Stimulated activated naive CD8-positive, alpha-beta T cell treated with anti-CD3 and anti-CD28 coated beads, Interleukin-15, amount 100 ng/mL, for 72 hours (primary cell): ENCODE data around the gene ZC2HC1C.
"Not testable (repeated sequence)": the region's sequence is repeated elsewhere in the genome, so short reads cannot be mapped to it uniquely, and the experiment has no call there.

Source experiments
- ATAC-seq: fragments of 150-1000 bp; cut with Tn5 transposase; 2 replicates; pipeline ENCODE4 v1.10.0; 2021; ENCODE audit warnings: mild to moderate bottlenecking, moderate library complexity
- DNase-seq, 2 donors: peaks; one replicate each; pipeline ENCODE4 v3.0.0; 2021 to 2022
- H3K27ac Mint-ChIP-seq, 2 donors: one replicate each; pipeline ENCODE4 v1.8.0; 2022; ENCODE audit warnings: mild to moderate bottlenecking in 2 of 2, mixed read lengths in 2 of 2, moderate library complexity in 2 of 2
- H3K27me3 Mint-ChIP-seq: one replicate; pipeline ENCODE4 v1.8.0; 2022; ENCODE audit warnings: mixed read lengths
- H3K4me1 Mint-ChIP-seq: one replicate; pipeline ENCODE4 v1.8.0; 2022; ENCODE audit warnings: mild to moderate bottlenecking, mixed read lengths
- H3K4me3 Mint-ChIP-seq, 2 donors: one replicate each; pipeline ENCODE4 v1.8.0; 2022; ENCODE audit warnings: mild to moderate bottlenecking in 2 of 2, mixed read lengths in 2 of 2, moderate library complexity in 1 of 2
- H3K9me3 Mint-ChIP-seq, 2 donors: one replicate each; pipeline ENCODE4 v1.8.0; 2022; ENCODE audit warnings: mixed read lengths in 2 of 2

Gene ZC2HC1C

DNA sequence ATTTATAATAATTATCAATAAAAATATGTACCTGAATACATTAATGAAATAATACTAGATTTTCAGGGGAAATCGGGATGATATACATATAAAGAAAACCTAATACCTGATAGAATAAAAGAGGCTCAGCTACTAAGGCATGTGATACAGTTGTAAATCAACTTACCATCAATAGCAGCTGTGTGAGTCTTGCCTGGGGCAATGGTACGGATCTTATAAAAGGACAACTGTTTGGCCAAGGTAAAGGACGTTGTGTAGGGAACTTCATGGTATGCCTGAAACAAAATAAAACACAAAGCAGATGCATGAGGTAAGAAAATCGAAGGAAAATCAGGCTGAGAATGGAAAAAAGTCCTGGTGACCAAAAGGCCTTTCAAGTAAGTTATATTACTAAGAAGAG, 32.0 kb downstream of the ZC2HC1C start:
- DNase-seq (no peak), ATAC-seq (no peak)
- Mint-ChIP-seq H3K4me3 (no peak overlapping the region), H3K9me3 (no peaks in the 10 kb centered on the region), H3K4me1 (no peaks in the 10 kb centered on the region), H3K27me3 (no peaks in the 10 kb centered on the region), H3K27ac (no peak overlapping the region)

GRCh38 chr14:75107186-75107585, 37.7 kb downstream of the ZC2HC1C start:
- H3K27ac Mint-ChIP-seq = no peak overlapping the region
- no peaks in the 10 kb centered on the region for H3K9me3 Mint-ChIP-seq
- DNase-seq (no peak), ATAC-seq (no peak)
- no peak overlapping the region for H3K4me3 Mint-ChIP-seq
- no peaks in the 10 kb centered on the region for H3K27me3 Mint-ChIP-seq
- H3K4me1 Mint-ChIP-seq = no peaks in the 10 kb centered on the region

- H3K9me3 Mint-ChIP-seq = no peaks in the 10 kb centered on the region
- no peak for DNase-seq
- peaks cover 10% of the 10 kb centered on the region for H3K4me1 Mint-ChIP-seq
- ATAC-seq = no peak
- no peaks in the 10 kb centered on the region for H3K27me3 Mint-ChIP-seq
- H3K4me3 Mint-ChIP-seq = no peak overlapping the region
- H3K27ac Mint-ChIP-seq = no peak overlapping the region
Observed at GRCh38 chr14:75109877-75110276, 40.4 kb downstream of the ZC2HC1C start.

- H3K27ac Mint-ChIP-seq = peak overlapping the region in 1 of 2 donors; percentile 46
- DNase-seq (no peak), ATAC-seq (peak; percentile 95)
Observed at GRCh38 chr14:75113932-75114539, 44.6 kb downstream of the ZC2HC1C start.

GRCh38 chr14:75119056-75119455, 49.6 kb downstream of the ZC2HC1C start:
- no peak overlapping the region for H3K4me3 Mint-ChIP-seq
- DNase-seq (no peak), ATAC-seq (no peak)
- H3K27ac Mint-ChIP-seq = no peak overlapping the region
- no peaks in the 10 kb centered on the region for H3K9me3 Mint-ChIP-seq
- H3K27me3 Mint-ChIP-seq = no peaks in the 10 kb centered on the region
- H3K4me1 Mint-ChIP-seq = peaks cover 13% of the 10 kb centered on the region

More at GRCh38 chr14:75113932-75114539, 44.6 kb downstream of the ZC2HC1C start:
- H3K27me3 Mint-ChIP-seq = no peaks in the 10 kb centered on the region
- no peak overlapping the region for H3K4me3 Mint-ChIP-seq
- no peaks in the 10 kb centered on the region for H3K9me3 Mint-ChIP-seq
- H3K4me1 Mint-ChIP-seq = peaks cover 10% of the 10 kb centered on the region

- H3K27me3 Mint-ChIP-seq = no peaks in the 10 kb centered on the region
- H3K4me3 Mint-ChIP-seq = no peak overlapping the region
- peaks cover 26% of the 10 kb centered on the region for H3K4me1 Mint-ChIP-seq
- DNase-seq (no peak), ATAC-seq (no peak)
- no peaks in the 10 kb centered on the region for H3K9me3 Mint-ChIP-seq
- no peak overlapping the region for H3K27ac Mint-ChIP-seq
Observed at GRCh38 chr14:75120541-75121291, 51.3 kb downstream of the ZC2HC1C start.

- no peaks in the 10 kb centered on the region for H3K9me3 Mint-ChIP-seq
Observed at GRCh38 chr14:75121552-75121951, 52.1 kb downstream of the ZC2HC1C start.

DNA sequence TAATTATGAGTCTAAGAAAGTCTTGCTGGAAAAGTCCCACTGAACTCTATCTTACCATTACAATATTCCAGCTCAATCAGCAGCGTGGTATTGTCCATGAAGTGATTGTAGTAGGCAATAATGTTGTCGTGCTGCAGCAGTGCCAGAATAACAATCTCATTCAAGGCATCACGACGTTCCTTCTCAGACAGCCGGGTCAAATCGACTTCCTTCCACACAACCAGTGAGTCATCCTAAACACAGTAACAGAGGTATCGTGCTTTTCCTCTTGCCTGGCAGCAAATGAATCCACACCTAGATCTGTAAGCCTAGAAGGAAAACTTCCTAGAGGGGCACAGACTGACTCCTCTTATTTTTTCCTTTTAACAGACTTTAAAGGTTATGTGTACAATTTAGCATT, 54.5 kb downstream of the ZC2HC1C start:
- ATAC-seq (no peak), DNase-seq (no peak)
- peak overlapping the region in 1 of 2 donors; percentile 42 for H3K27ac Mint-ChIP-seq
- H3K4me1 Mint-ChIP-seq = peaks cover 45% of the 10 kb centered on the region
- H3K9me3 Mint-ChIP-seq = no peaks in the 10 kb centered on the region
- H3K4me3 Mint-ChIP-seq = peak overlapping the region; percentile 64 to 68
- H3K27me3 Mint-ChIP-seq = no peaks in the 10 kb centered on the region

More at GRCh38 chr14:75121552-75121951, 52.1 kb downstream of the ZC2HC1C start:
- Mint-ChIP-seq H3K4me1 (peaks cover 32% of the 10 kb centered on the region), H3K27me3 (no peaks in the 10 kb centered on the region), H3K27ac (no peak overlapping the region), H3K4me3 (no peak overlapping the region)
- ATAC-seq (no peak), DNase-seq (no peak)

DNA sequence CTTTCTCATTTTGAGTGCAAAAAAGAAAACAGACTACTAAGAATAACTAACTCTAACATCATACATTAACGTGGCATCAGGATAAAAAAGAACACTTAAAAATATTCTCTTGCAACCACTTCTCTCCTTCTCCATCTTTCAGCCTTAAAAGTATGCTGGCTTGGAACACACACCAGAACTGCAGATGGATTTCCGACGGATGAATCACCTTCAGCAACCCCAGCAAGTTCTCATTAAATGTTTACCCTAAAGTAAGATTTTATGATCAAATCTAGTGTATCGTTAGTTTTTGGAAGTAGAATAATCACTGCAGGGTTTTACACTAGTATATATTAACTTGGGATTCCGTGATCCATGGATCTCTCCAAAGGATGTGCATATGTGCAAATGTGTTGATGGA, 56.2 kb downstream of the ZC2HC1C start:
- no peaks in the 10 kb centered on the region for H3K9me3 Mint-ChIP-seq
- peak overlapping the region; percentile 80 to 95 for H3K4me3 Mint-ChIP-seq
- no peak for DNase-seq
- ATAC-seq = no peak
- H3K4me1 Mint-ChIP-seq = peaks cover 45% of the 10 kb centered on the region
- peak overlapping the region in 1 of 2 donors; percentile 99 for H3K27ac Mint-ChIP-seq
- no peaks in the 10 kb centered on the region for H3K27me3 Mint-ChIP-seq

GRCh38 chr14:75126121-75126544, 56.7 kb downstream of the ZC2HC1C start:
- H3K27ac Mint-ChIP-seq = peak overlapping the region; percentile 99

DNA sequence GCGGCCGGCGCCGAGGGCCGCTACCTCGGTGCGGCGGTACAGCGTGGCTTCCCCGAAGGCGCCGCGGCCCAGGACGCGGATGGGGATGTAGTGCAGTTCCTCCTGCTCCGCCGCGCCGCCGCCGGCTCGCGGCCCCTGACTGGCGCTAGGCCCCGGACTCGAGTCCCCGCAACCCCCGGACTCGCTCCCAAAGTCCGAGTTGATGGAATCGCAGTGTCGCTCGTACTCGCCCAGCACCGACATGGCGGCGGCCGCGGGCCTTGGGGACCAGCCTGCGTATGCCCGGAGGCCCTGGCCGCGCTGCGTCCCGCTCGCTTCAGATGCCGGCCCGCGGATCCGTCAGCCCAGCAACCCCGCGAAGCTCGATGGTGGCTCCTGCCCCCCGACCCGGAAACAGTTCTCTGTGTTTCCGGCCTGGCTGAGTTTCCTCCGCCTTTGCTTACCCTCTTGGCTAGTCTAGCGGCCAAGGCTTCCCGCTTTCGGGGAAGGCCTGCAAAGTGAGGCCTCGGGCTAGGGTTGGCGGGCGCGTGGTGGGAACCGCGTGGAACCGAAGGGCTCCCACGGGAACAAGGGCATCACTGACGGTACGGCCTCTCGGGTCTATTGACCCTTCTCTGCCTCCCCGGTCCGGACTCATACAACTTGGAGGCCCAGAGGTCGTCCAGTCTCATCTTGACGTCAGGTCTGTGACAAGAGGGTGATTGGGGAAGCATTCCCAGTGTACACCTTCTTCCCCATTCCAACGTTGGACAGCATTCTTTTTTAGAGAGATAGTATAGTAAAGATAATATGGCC, 57.4 kb downstream of the ZC2HC1C start, which contains the start of gene NEK9:
Gene NEK9, minus strand, starts transcription at position 370 of the 795 bp plus-strand sequence. Its CDS starts 127 bp downstream, at position 243.
- H3K4me3 Mint-ChIP-seq = peak within 1 kb of the TSS; percentile 80 to 95
- peak; percentile 97 for ATAC-seq
- no peaks in the 10 kb centered on the region for H3K9me3 Mint-ChIP-seq
- DNase-seq = peak; percentile 86 to 91
- peak within 1 kb of the TSS; percentile 99 for H3K27ac Mint-ChIP-seq
- no peaks in the 10 kb centered on the region for H3K27me3 Mint-ChIP-seq
- peaks cover 40% of the 10 kb centered on the region for H3K4me1 Mint-ChIP-seq

More at GRCh38 chr14:75126121-75126544, 56.7 kb downstream of the ZC2HC1C start:
- Mint-ChIP-seq H3K4me1 (peaks cover 43% of the 10 kb centered on the region), H3K4me3 (peak overlapping the region; percentile 80 to 95), H3K27me3 (no peaks in the 10 kb centered on the region), H3K9me3 (no peaks in the 10 kb centered on the region)
- no peak for ATAC-seq
- no peak for DNase-seq

DNA sequence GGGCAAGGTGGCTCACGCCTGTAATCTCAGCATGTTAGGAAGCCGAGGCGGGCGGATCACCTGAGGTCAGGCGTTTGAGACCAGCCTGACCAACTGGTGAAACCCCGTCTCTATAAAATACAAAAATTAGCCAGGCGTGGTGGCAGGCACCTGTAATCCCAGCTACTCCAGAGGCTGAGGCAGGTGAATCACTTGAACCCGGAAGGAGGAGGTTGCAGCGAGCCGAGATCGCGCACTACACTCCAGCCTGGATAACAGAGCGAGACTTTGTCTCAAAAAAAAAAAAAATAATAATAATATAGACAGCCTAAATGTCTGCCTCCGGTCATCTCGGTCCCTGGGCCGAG, 58.0 kb downstream of the ZC2HC1C start:
- H3K9me3 Mint-ChIP-seq, H3K27me3 Mint-ChIP-seq, ATAC-seq, DNase-seq: not testable (repeated sequence)
- peak overlapping the region; percentile 80 to 95 for H3K4me3 Mint-ChIP-seq
- peak overlapping the region; percentile 98 to 99 for H3K27ac Mint-ChIP-seq
- H3K4me1 Mint-ChIP-seq = peaks cover 45% of the 10 kb centered on the region

DNA sequence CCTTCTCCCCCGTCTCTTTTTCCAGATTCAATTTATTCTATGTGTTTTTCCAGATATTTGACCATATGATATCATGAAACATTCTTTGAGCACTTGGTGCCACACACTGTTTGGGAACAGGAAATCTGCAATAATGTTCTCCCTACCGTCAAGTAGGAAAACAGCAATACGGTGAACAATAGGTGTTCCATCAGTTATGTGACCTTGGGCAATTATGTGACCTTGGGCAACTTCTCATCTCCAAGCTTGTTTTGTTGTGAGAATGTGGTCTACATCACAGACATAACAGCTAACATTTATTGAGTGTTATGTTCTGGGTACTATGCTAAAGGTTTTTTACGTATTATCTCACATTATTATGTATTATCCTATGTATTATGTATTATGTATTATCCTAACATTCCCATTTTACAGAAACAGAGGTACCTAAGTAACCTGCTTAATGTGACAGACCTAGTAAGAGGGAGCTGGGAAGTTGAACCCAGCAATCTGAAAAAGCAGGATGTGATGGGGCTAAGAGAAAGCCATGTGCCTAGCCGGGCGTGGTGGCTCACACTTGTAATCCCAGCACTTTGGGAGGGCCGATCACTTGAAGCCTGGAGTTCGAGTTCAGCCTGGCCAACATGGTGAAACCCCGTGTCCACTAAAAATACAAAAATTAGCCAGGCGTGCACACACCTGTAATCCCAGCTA, 58.6 kb downstream of the ZC2HC1C start:
- Mint-ChIP-seq H3K27me3 (no peaks in the 10 kb centered on the region), H3K9me3 (no peaks in the 10 kb centered on the region), H3K27ac (peak overlapping the region; percentile 94 to 99), H3K4me1 (peaks cover 48% of the 10 kb centered on the region), H3K4me3 (peak overlapping the region; percentile 80 to 95)
- ATAC-seq (no peak), DNase-seq (no peak)

DNA sequence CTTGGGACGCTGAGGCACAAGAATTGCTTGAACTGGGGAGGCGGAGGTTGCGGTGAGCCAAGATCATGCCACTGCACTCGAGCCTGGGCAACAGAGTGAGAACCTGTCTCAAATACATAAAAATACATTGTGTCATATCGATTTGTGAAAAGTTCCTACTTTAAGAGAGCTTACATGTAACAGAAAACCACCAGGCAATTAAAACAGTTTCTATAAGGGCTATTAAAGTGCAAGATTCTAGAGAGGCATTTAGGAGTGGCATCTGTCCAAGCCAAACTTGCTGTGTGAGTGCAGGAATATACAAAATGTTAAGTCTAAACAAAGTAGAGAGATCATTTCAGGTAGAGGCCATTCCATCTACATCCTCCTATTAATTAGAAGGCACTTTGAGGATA, 59.2 kb downstream of the ZC2HC1C start:
- H3K4me1 Mint-ChIP-seq = peaks cover 48% of the 10 kb centered on the region
- no peaks in the 10 kb centered on the region for H3K9me3 Mint-ChIP-seq
- H3K27ac Mint-ChIP-seq = no peak overlapping the region
- no peak for ATAC-seq
- DNase-seq = no peak
- peak overlapping the region; percentile 34 to 80 for H3K4me3 Mint-ChIP-seq
- no peaks in the 10 kb centered on the region for H3K27me3 Mint-ChIP-seq
